ENCODE results near the gene FMNL2.

DNA sequence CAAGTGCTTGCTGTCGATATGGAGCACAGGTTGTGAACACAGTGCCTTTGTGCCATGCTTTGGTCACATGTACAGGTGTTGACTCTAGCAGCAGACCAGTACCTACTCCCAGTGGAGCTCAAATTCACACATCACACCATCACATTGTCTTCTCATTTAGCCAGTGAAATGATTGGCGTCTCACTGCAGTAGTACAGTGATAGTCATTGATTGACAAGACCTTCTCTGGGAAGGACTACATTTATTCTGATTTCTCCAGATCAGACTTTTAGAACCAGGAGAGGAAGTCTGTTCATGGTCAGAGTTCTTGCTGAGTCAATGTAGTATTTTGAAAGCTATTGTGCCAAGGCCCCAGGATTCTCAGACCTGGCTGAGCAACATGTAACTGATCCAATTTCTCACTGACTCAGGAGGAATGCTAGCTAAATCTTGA, 75.2 kb downstream of the FMNL2 start:
- no peak for TF ChIP-seq EZH2 (optimal IDR thresholded peaks at IDR 0.05; ENCODE audit: low read depth, low read length)
- TF ChIP-seq CTCF (IDR thresholded peaks at IDR 0.05; ENCODE audit: low read length), result no peak
- no peak for TF ChIP-seq EZH2phosphoT487 (IDR thresholded peaks at IDR 0.05; ENCODE audit: low read length)

All from MM.1S (cell line).